ENCODE measurements around the gene HKDC1. TPM values are rescaled to one million over a fixed set of nuclear protein-coding genes. Genes with fewer than 3 reads are reported as not detected.
A peak's percentile ranks its signal among the peaks of the same experiment; 100 is the strongest.
"Not testable (repeated sequence)": the region's sequence is repeated elsewhere in the genome, so short reads cannot be mapped to it uniquely, and the experiment has no call there.

HKDC1 gene
- total RNA-seq, 2 donors from 2014 or later, result not detected

DNA sequence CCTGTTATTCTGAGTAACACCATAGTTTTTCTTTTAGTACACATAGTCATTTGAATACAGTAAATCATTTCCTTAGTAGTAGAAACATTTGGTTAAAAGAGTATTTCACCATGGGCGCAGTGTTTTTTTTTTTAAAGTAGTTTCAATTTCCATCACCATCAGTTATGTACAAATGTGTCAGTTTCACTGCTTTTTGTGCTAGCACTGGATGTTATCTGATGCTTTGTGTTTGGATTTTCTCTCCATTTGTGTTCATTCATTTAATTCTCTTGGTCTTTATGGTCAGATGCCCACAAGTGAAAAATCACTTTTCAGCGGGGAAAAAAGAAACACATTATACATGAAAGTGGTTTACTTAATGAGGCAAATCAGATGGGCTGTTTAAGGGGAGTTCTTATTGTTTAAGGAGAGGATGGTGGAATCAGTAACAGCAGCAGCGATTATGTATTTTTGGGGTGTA is 42.2 kb downstream of the HKDC1 start:
- DNase-seq (ENCODE audit: low spot score) (no peak), ATAC-seq (peak; percentile 80 to 84)
- peaks cover 8 to 19% of the 10 kb centered on the region in 2 donors for H3K4me1 Mint-ChIP-seq (ENCODE audit: low read depth in 2 of 2)
- peak overlapping the region; percentile 77 for H3K4me3 Mint-ChIP-seq
- H3K27me3 Mint-ChIP-seq, result peaks cover 0 to 5% of the 10 kb centered on the region in 2 donors
- H3K9me3 Mint-ChIP-seq, result no peaks in the 10 kb centered on the region
- no peaks in the 10 kb centered on the region for H3K36me3 Mint-ChIP-seq
- H3K27ac Mint-ChIP-seq, result peak overlapping the region; percentile 16 to 70

DNA sequence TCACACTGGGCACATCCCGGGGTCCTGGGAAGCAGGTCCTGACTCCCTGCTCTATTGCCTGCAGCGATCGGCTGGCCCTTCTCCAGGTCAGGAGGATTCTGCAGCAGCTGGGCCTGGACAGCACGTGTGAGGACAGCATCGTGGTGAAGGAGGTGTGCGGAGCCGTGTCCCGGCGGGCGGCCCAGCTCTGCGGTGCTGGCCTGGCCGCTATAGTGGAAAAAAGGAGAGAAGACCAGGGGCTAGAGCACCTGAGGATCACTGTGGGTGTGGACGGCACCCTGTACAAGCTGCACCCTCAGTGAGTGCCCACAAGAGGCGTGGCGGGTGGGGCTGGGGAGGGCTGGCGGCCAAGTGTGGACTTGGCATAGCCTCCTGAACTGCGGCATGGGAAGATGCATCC is 45.4 kb downstream of the HKDC1 start:
- H3K27ac Mint-ChIP-seq, result no peak overlapping the region
- H3K4me1 Mint-ChIP-seq (ENCODE audit: low read depth in 2 of 2), result peaks cover 8 to 19% of the 10 kb centered on the region in 2 donors
- DNase-seq (ENCODE audit: low spot score) (no peak), ATAC-seq (peak in 1 of 2 donors; percentile 20)
- peaks cover 9 to 11% of the 10 kb centered on the region in 2 donors for H3K27me3 Mint-ChIP-seq
- H3K4me3 Mint-ChIP-seq, result no peak overlapping the region
- no peaks in the 10 kb centered on the region for H3K9me3 Mint-ChIP-seq
- no peaks in the 10 kb centered on the region for H3K36me3 Mint-ChIP-seq

DNA sequence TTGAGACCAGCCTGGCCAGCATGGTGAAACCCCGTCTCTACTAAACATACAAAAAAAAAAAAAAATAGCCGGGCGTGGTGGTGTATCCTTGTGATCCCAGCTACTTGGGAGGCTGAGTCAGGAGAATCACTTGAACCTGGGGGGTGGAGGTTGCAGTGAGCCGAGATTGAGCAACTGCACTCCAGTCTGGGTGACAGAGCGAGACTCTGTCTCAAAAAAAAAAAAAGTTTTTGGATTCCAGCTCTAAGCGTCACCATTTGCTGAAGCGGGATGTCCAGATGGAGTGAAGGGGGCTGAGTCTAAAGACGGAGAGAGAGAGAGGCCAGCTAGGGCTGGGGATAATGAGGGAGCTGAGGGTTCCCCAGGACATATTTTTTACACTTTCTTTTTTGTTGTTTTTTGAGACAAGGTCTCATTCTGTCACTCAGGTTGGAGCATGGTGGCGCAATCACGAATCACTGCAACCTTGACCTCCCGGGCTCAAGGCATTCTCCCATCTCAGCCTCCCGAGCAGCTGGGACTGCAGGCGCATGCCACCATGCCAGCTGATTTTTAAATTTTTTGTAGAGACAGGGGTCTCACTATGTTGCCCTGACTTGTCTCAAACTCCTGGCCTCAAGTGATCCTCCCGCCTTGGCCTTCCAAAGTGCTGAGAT is 48.8 kb downstream of the HKDC1 start:
- Mint-ChIP-seq H3K27ac (no peak overlapping the region), H3K36me3 (no peaks in the 10 kb centered on the region), H3K4me1 (ENCODE audit: low read depth in 2 of 2) (no peaks in the 10 kb centered on the region), H3K27me3 (peaks cover 9 to 11% of the 10 kb centered on the region in 2 donors), H3K9me3 (no peaks in the 10 kb centered on the region), H3K4me3 (no peak overlapping the region)
- DNase-seq (ENCODE audit: low spot score), result no peak
- no peak for ATAC-seq

- no peaks in the 10 kb centered on the region for H3K4me1 Mint-ChIP-seq (ENCODE audit: low read depth in 2 of 2)
- no peak overlapping the region for H3K27ac Mint-ChIP-seq
- no peaks in the 10 kb centered on the region for H3K9me3 Mint-ChIP-seq
- peaks cover 9 to 11% of the 10 kb centered on the region in 2 donors for H3K27me3 Mint-ChIP-seq
- no peak for DNase-seq (ENCODE audit: low spot score)
- no peak for ATAC-seq
- no peaks in the 10 kb centered on the region for H3K36me3 Mint-ChIP-seq
- no peak overlapping the region for H3K4me3 Mint-ChIP-seq
These were observed 49.6 kb downstream of the HKDC1 start for GRCh38 chr10:69269761-69270160.

- Mint-ChIP-seq H3K27me3 (peaks cover 8 to 9% of the 10 kb centered on the region in 2 donors), H3K27ac (no peak overlapping the region), H3K4me3 (no peak overlapping the region), H3K4me1 (ENCODE audit: low read depth in 2 of 2) (no peaks in the 10 kb centered on the region), H3K36me3 (no peaks in the 10 kb centered on the region), H3K9me3 (no peaks in the 10 kb centered on the region)
- no peak for DNase-seq (ENCODE audit: low spot score)
- no peak for ATAC-seq
These were observed 50.9 kb downstream of the HKDC1 start for GRCh38 chr10:69270990-69271389.

- no peak for DNase-seq (ENCODE audit: low spot score)
- H3K36me3 Mint-ChIP-seq, result no peaks in the 10 kb centered on the region
- no peak overlapping the region for H3K27ac Mint-ChIP-seq
- no peaks in the 10 kb centered on the region for H3K9me3 Mint-ChIP-seq
- H3K27me3 Mint-ChIP-seq, result peaks cover 6 to 7% of the 10 kb centered on the region in 2 donors
- ATAC-seq, result no peak
- H3K4me1 Mint-ChIP-seq (ENCODE audit: low read depth in 2 of 2), result no peaks in the 10 kb centered on the region
- no peak overlapping the region for H3K4me3 Mint-ChIP-seq
These were observed 52.5 kb downstream of the HKDC1 start for GRCh38 chr10:69272624-69273023.

DNA sequence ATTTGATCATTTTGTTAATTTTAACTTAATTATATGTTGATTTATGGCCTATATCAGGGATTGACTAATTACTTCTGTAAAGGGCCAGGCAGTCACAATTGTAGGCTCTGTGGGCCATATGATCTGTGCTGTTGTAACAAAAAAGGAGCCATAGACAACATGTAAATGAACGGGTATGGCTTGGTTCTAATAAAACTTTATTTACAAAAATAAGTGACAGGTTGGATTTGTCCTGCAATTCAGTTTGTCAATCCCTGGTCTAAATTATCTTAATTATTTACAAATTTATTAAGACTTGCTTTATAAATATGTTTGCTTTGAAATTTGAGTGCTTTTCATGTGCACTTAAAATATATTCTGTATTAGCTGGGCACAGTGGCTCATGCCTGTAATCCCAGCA is 55.3 kb downstream of the HKDC1 start:
- DNase-seq (ENCODE audit: low spot score) (no peak), ATAC-seq (no peak)
- H3K9me3 Mint-ChIP-seq, result no peaks in the 10 kb centered on the region
- no peak overlapping the region for H3K27ac Mint-ChIP-seq
- no peaks in the 10 kb centered on the region for H3K4me1 Mint-ChIP-seq (ENCODE audit: low read depth in 2 of 2)
- H3K27me3 Mint-ChIP-seq, result peaks cover 0 to 2% of the 10 kb centered on the region in 2 donors
- no peaks in the 10 kb centered on the region for H3K36me3 Mint-ChIP-seq
- no peak overlapping the region for H3K4me3 Mint-ChIP-seq

- Mint-ChIP-seq H3K27ac (no peak overlapping the region), H3K4me3 (no peak overlapping the region), H3K4me1 (ENCODE audit: low read depth in 2 of 2) (no peaks in the 10 kb centered on the region), H3K27me3 (peaks cover 0 to 5% of the 10 kb centered on the region in 2 donors), H3K36me3 (no peaks in the 10 kb centered on the region), H3K9me3 (no peaks in the 10 kb centered on the region)
- ATAC-seq, result no peak
- no peak for DNase-seq (ENCODE audit: low spot score)
These were observed 56.4 kb downstream of the HKDC1 start for GRCh38 chr10:69276503-69276902.

DNA sequence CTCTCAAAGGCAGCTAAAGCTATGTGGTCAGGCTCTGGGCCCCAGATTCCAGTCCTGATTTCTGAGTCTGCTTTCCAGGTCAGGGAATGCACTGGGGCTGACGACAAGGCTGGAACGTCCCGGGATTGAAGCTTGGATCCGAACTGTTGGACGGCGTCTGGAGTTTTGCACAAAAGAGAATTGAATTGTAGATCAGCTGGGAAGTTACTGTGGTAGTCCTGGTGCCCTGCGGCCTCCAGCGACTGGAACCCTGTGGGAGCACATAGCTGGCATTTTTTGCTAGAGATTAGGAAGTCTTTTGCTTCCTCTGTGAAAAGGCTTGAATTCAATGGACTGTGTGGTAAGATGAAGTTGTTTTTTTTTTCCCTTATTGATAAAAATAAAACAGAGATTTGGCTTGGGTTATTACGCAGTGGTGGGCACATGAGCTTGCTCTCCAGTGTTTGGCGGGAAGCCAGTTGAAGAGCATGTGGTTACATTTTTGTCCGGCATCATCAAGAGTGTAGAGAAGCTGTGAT is 58.4 kb downstream of the HKDC1 start, which contains the start of gene HK1:
TSS of gene HK1 (plus strand) at position 51 of the 518 bp plus-strand sequence.
- Mint-ChIP-seq H3K4me3 (no peak within 1 kb of the TSS), H3K27me3 (peaks cover 0 to 13% of the 10 kb centered on the region in 2 donors), H3K36me3 (no peaks in the 10 kb centered on the region), H3K9me3 (no peaks in the 10 kb centered on the region), H3K4me1 (ENCODE audit: low read depth in 2 of 2) (no peaks in the 10 kb centered on the region), H3K27ac (no peak within 1 kb of the TSS)
- ATAC-seq, result no peak
- no peak for DNase-seq (ENCODE audit: low spot score)

GRCh38 chr10:69279110-69279509 is 59.0 kb downstream of the HKDC1 start:
- Mint-ChIP-seq H3K36me3 (no peaks in the 10 kb centered on the region), H3K9me3 (no peaks in the 10 kb centered on the region)
- no peak for DNase-seq (ENCODE audit: low spot score)

DNA sequence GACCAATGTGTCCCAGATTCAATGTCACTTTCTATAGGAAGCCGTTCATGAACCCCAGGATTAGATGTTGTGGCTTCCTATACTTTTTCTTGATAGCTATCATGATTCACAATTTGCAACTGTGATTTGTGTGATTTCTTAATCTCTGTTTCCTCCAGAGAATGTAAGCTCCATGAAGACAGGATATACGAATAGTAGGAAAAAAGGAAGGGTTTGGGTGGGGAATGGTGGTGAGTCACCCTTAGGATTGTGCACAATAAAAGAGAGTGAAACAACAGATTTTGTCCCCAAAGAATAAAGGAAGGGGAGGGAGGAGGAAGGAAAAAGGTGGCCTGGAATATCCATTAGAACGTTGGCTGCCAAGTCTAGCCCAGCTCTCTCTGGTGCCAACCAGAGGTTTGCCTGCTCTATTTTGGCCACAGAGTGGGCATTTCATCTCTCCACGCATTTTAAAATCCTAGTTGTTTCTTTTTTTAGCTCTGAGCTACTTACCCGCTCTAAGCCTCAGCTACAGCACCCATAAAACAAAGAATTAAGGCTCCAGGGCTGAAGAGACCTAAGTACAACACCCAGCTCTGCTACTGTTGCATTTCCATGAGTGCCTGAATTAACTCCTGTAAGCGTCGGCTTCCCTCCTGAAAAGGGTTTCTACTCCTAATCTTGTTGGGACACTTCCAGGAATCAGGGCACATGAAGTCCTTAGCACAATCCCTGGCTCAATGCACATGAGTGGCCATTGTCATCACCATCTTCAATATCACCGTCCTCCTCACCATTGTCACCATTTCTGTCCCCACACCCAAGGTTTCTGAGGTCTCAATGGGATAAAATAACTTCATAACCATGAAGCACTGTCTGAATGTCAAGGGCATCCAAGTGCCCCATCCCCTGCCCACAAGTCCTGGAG is 61.6 kb downstream of the HKDC1 start:
- no peaks in the 10 kb centered on the region for H3K4me1 Mint-ChIP-seq (ENCODE audit: low read depth in 2 of 2)
- peaks cover 0 to 16% of the 10 kb centered on the region in 2 donors for H3K27me3 Mint-ChIP-seq
- H3K4me3 Mint-ChIP-seq, result no peak overlapping the region
- H3K27ac Mint-ChIP-seq, result no peak overlapping the region
- no peaks in the 10 kb centered on the region for H3K36me3 Mint-ChIP-seq
- ATAC-seq (no peak), DNase-seq (ENCODE audit: low spot score) (no peak)
- no peaks in the 10 kb centered on the region for H3K9me3 Mint-ChIP-seq

More at GRCh38 chr10:69279110-69279509, 59.0 kb downstream of the HKDC1 start:
- no peaks in the 10 kb centered on the region for H3K4me1 Mint-ChIP-seq (ENCODE audit: low read depth in 2 of 2)
- no peak overlapping the region for H3K27ac Mint-ChIP-seq
- no peak overlapping the region for H3K4me3 Mint-ChIP-seq
- ATAC-seq, result no peak
- peaks cover 0 to 13% of the 10 kb centered on the region in 2 donors for H3K27me3 Mint-ChIP-seq

- not testable (repeated sequence) for H3K9me3 Mint-ChIP-seq; DNase-seq (ENCODE audit: low spot score); H3K36me3 Mint-ChIP-seq; H3K4me1 Mint-ChIP-seq (ENCODE audit: low read depth in 2 of 2); ATAC-seq; H3K27ac Mint-ChIP-seq; H3K4me3 Mint-ChIP-seq
- H3K27me3 Mint-ChIP-seq, result peaks cover 0 to 19% of the 10 kb centered on the region in 2 donors
These were observed 64.3 kb downstream of the HKDC1 start for GRCh38 chr10:69284402-69284801.

DNA sequence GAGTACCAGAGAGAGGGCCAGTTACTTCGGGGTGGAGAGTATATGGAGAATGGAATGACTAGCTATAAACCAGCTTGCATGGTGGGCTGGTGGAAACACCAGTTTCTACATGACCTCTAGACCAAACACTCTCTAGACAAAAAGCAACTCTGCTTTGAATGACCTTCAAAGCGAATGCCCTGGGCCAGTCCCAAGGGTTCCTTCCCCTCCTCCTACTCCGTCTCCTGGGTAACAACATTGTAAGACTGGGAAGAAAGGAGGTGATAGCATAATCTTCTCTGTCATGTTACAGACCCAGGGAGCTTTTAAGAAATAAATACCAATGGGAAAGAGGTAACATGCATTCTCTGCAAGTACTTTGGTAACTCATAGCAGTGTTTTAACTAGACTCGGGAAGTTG is 65.6 kb downstream of the HKDC1 start:
- no peaks in the 10 kb centered on the region for H3K36me3 Mint-ChIP-seq
- peaks cover 0 to 17% of the 10 kb centered on the region in 2 donors for H3K27me3 Mint-ChIP-seq
- no peaks in the 10 kb centered on the region for H3K9me3 Mint-ChIP-seq
- H3K4me1 Mint-ChIP-seq (ENCODE audit: low read depth in 2 of 2), result no peaks in the 10 kb centered on the region
- H3K27ac Mint-ChIP-seq, result no peak overlapping the region
- ATAC-seq, result no peak
- DNase-seq (ENCODE audit: low spot score), result no peak
- no peak overlapping the region for H3K4me3 Mint-ChIP-seq

- no peaks in the 10 kb centered on the region for H3K4me1 Mint-ChIP-seq (ENCODE audit: low read depth in 2 of 2)
- no peak overlapping the region for H3K4me3 Mint-ChIP-seq
- ATAC-seq (no peak), DNase-seq (ENCODE audit: low spot score) (no peak)
- H3K9me3 Mint-ChIP-seq, result no peaks in the 10 kb centered on the region
- H3K27ac Mint-ChIP-seq, result no peak overlapping the region
- H3K36me3 Mint-ChIP-seq, result no peaks in the 10 kb centered on the region
- peaks cover 0 to 10% of the 10 kb centered on the region in 2 donors for H3K27me3 Mint-ChIP-seq
These were observed 67.0 kb downstream of the HKDC1 start for GRCh38 chr10:69287181-69287580.
